H9 (cell line): Measurements from ENCODE around the gene RNPEPL1. TPM values are rescaled to one million over a fixed set of nuclear protein-coding genes. Genes with fewer than 3 reads are reported as not detected.

ENCODE experiments used
- DNase-seq: peaks from one replicate; pipeline ENCODE4 v3.0.0-alpha.2; 2017
- H2AFZ ChIP-seq: one replicate; pipeline ENCODE4 v1.6.1; 2013; ENCODE audit warnings: mild to moderate bottlenecking, low read length, control low read depth, moderate library complexity
- H2AK5ac ChIP-seq: 2 replicates; pipeline ENCODE4 v1.6.1; 2013; ENCODE audit warnings: low read length, control low read depth, mixed read lengths; ENCODE audit not compliant: insufficient read length
- H2BK120ac ChIP-seq: one replicate; pipeline ENCODE4 v1.6.1; 2013; ENCODE audit warnings: low read depth, mild to moderate bottlenecking, low read length, control low read depth, inconsistent platforms; ENCODE audit not compliant: poor library complexity, severe bottlenecking
- H2BK12ac ChIP-seq: 2 replicates; pipeline ENCODE4 v1.6.1; 2013; ENCODE audit warnings: low read length, control low read depth, mixed read lengths, low read depth; ENCODE audit not compliant: insufficient read length
- H2BK15ac ChIP-seq: 2 replicates; pipeline ENCODE4 v1.6.1; 2013; ENCODE audit warnings: low read depth, low read length, control low read depth
- H2BK20ac ChIP-seq: one replicate; pipeline ENCODE4 v1.6.1; 2013; ENCODE audit warnings: low read depth, mild to moderate bottlenecking, low read length, control low read depth, inconsistent platforms; ENCODE audit not compliant: poor library complexity, severe bottlenecking
- H2BK5ac ChIP-seq: 2 replicates; pipeline ENCODE4 v1.6.1; 2013; ENCODE audit warnings: low read length, control low read depth, mixed read lengths; ENCODE audit not compliant: insufficient read length
- H3K14ac ChIP-seq: 2 replicates; pipeline ENCODE4 v1.6.1; 2013; ENCODE audit warnings: low read length, control low read depth; ENCODE audit not compliant: insufficient read depth
- H3K18ac ChIP-seq: 2 replicates; pipeline ENCODE4 v1.6.1; 2013; ENCODE audit warnings: low read depth, mild to moderate bottlenecking, mixed read lengths, low read length, control low read depth; ENCODE audit not compliant: insufficient read length
- H3K23ac ChIP-seq: 2 replicates; pipeline ENCODE4 v1.6.1; 2013; ENCODE audit warnings: low read length, control low read depth, mixed read lengths, low read depth; ENCODE audit not compliant: insufficient read length
- H3K23me2 ChIP-seq: 2 replicates; pipeline ENCODE4 v1.6.1; 2013; ENCODE audit warnings: low read depth, mild to moderate bottlenecking, mixed read lengths, low read length, control low read depth; ENCODE audit not compliant: insufficient read length, poor library complexity, severe bottlenecking
- H3K27ac ChIP-seq: 2 replicates; pipeline ENCODE4 v1.5.1; 2013; ENCODE audit warnings: low read length, control low read depth, mixed read lengths, low read depth; ENCODE audit not compliant: insufficient read length
- H3K27me3 ChIP-seq: 2 replicates; pipeline ENCODE4 v1.6.1; 2013; ENCODE audit warnings: low read length, control low read depth, inconsistent platforms; ENCODE audit not compliant: insufficient read depth
- H3K4ac ChIP-seq: 2 replicates; pipeline ENCODE4 v1.6.1; 2013; ENCODE audit warnings: low read depth, mild to moderate bottlenecking, control low read depth, inconsistent platforms, low read length, moderate library complexity
- H3K4me1 ChIP-seq: 2 replicates; pipeline ENCODE4 v1.6.1; 2013; ENCODE audit warnings: low read length, control low read depth, inconsistent platforms; ENCODE audit not compliant: insufficient read depth
- H3K4me2 ChIP-seq: 2 replicates; pipeline ENCODE4 v1.6.1; 2013; ENCODE audit warnings: low read length, control low read depth, mixed read lengths; ENCODE audit not compliant: insufficient read length, insufficient read depth
- H3K56ac ChIP-seq: 2 replicates; pipeline ENCODE4 v1.6.1; 2013; ENCODE audit warnings: low read depth, mild to moderate bottlenecking, mixed read lengths, low read length, control low read depth; ENCODE audit not compliant: insufficient read length
- H3K79me1 ChIP-seq: 2 replicates; pipeline ENCODE4 v1.6.1; 2013; ENCODE audit warnings: low read depth, mild to moderate bottlenecking, moderate library complexity, low read length, control low read depth, inconsistent platforms; ENCODE audit not compliant: insufficient read depth, poor library complexity, severe bottlenecking
- H3K79me2 ChIP-seq: 2 replicates; pipeline ENCODE4 v1.6.1; 2013; ENCODE audit warnings: low read length, control low read depth, inconsistent platforms; ENCODE audit not compliant: insufficient read depth
- H3K9ac ChIP-seq: 2 replicates; pipeline ENCODE4 v1.6.1; 2013; ENCODE audit warnings: low read length, control low read depth, mixed read lengths; ENCODE audit not compliant: insufficient read length; ENCODE audit errors: extremely low read depth
- H3K9me3 ChIP-seq: one replicate; pipeline ENCODE4 v1.6.1; 2013; ENCODE audit warnings: low read depth, low read length, inconsistent platforms; ENCODE audit not compliant: control insufficient read depth
- H3T11ph ChIP-seq: one replicate; pipeline ENCODE4 v1.6.1; 2013; ENCODE audit warnings: mild to moderate bottlenecking, low read length, control low read depth, inconsistent platforms
- H4K20me1 ChIP-seq: one replicate; pipeline ENCODE4 v1.6.1; 2013; ENCODE audit not compliant: control insufficient read depth, insufficient read length, insufficient read depth
- H4K5ac ChIP-seq: 2 replicates; pipeline ENCODE4 v1.6.1; 2013; ENCODE audit warnings: low read depth, mild to moderate bottlenecking, mixed read lengths, low read length, control low read depth; ENCODE audit not compliant: insufficient read length
- H4K8ac ChIP-seq: replicated peaks from 2 replicates; pipeline ENCODE4 v1.6.1; 2013; ENCODE audit warnings: low read length, control low read depth, mixed read lengths, low read depth; ENCODE audit not compliant: insufficient read length
- H4K91ac ChIP-seq: 2 replicates; pipeline ENCODE4 v1.6.1; 2013; ENCODE audit warnings: low read depth, mild to moderate bottlenecking, moderate library complexity, mixed read lengths, low read length, control low read depth; ENCODE audit not compliant: insufficient read length
- H3K27ac Mint-ChIP-seq, 3 experiments: 2 replicates in 2 of 3; 3 replicates in 1 of 3; pipeline ENCODE4 v1.8.0; 2020 to 2021; ENCODE audit warnings: mixed read lengths in 3 of 3, mild to moderate bottlenecking in 1 of 3, moderate library complexity in 1 of 3
- H3K27me3 Mint-ChIP-seq: 2 replicates; pipeline ENCODE4 v1.8.0; 2021; ENCODE audit warnings: low read depth, mild to moderate bottlenecking, moderate library complexity, mixed read lengths
- H3K36me3 Mint-ChIP-seq, 3 experiments: 2 replicates in 2 of 3; 3 replicates in 1 of 3; pipeline ENCODE4 v1.8.0; 2020 to 2021; ENCODE audit warnings: low read depth in 3 of 3, mixed read lengths in 3 of 3; ENCODE audit not compliant: insufficient read depth in 1 of 3
- H3K4me1 Mint-ChIP-seq, 2 experiments: 2 replicates each; pipeline ENCODE4 v1.8.0; 2020; ENCODE audit warnings: mixed read lengths in 2 of 2
- H3K4me3 Mint-ChIP-seq, 2 experiments: 2 replicates in 1 of 2; 3 replicates in 1 of 2; pipeline ENCODE4 v1.8.0; 2020 to 2021; ENCODE audit warnings: mild to moderate bottlenecking in 2 of 2, mixed read lengths in 2 of 2, moderate library complexity in 1 of 2
- H3K9me3 Mint-ChIP-seq, 2 experiments: 2 replicates in 1 of 2; 3 replicates in 1 of 2; pipeline ENCODE4 v1.8.0; 2020; ENCODE audit warnings: mild to moderate bottlenecking in 2 of 2, mixed read lengths in 2 of 2, moderate library complexity in 1 of 2
- CTCF ChIP-seq: fragments of 200-600 bp; sonication (generic); conservative IDR thresholded peaks from 3 replicates; pipeline ENCODE4 v1.8.0; 2021; ENCODE audit warnings: antibody characterized with exemption, mild to moderate bottlenecking
- WGBS: extraction: QIAGEN DNeasy Blood & Tissue Kit; methylation state at CpG from one replicate; pipeline ENCODE4 v1.1.7; 2013; ENCODE audit warnings: missing lambda C conversion rate, low lambda C conversion rate, mixed read lengths; ENCODE audit not compliant: insufficient read length; ENCODE audit errors: extremely low coverage; 5-methylcytosine and 5-hydroxymethylcytosine counted together
- total RNA-seq: library from RNA; stranded (reverse); gene quantifications from 2 replicates; pipeline ENCODE4 v1.2.1, GENCODE V29; 2021

RNPEPL1 gene
- total RNA-seq, 1 experiment from 2014 or later = 22.5 TPM

- Mint-ChIP-seq H3K36me3 (peaks cover 2 to 9% (median 5%) of the 10 kb centered on the region in 3 experiments; a peak in 5 of 7 replicates), H3K27ac (peak overlapping the region in 2 of 3 experiments; percentile 25 to 53; a peak in 3 of 7 replicates), H3K4me1 (peaks cover 29 to 33% of the 10 kb centered on the region in 2 experiments), H3K27me3 (no peaks in the 10 kb centered on the region; the same call in 1 of the 2 replicates), H3K4me3 (peak overlapping the region; percentile 95 to 97), H3K9me3 (peaks cover 0 to 2% of the 10 kb centered on the region in 2 experiments; a peak in 1 of 5 replicates)
- peaks cover 12% of the 10 kb centered on the region for H3K4me1 ChIP-seq
- H4K20me1 ChIP-seq = no peaks in the 10 kb centered on the region
- no peak overlapping the region for H3T11ph ChIP-seq
- no peak overlapping the region for H3K23ac ChIP-seq
- H2BK20ac ChIP-seq = no peak overlapping the region
- H2BK120ac ChIP-seq = no peak overlapping the region
- H3K14ac ChIP-seq = no peak overlapping the region
- no peak overlapping the region for H3K18ac ChIP-seq
- no peak overlapping the region for H4K5ac ChIP-seq
- peak overlapping the region; percentile 77 for H3K4me2 ChIP-seq
- H3K4ac ChIP-seq = no peak overlapping the region
- H2BK5ac ChIP-seq = no peak overlapping the region
- DNase-seq = no peak
- H4K8ac ChIP-seq = no peak overlapping the region
- H2BK15ac ChIP-seq = no peak overlapping the region
- H2AK5ac ChIP-seq = no peak overlapping the region
- no CpG with 5 or more reads among the region's 6 CpGs for WGBS
- H3K79me1 ChIP-seq = peaks cover 5% of the 10 kb centered on the region
- H3K9me3 ChIP-seq = no peaks in the 10 kb centered on the region
- no peak overlapping the region for H2BK12ac ChIP-seq
- peaks cover 13% of the 10 kb centered on the region for H3K79me2 ChIP-seq
- H3K23me2 ChIP-seq = peaks cover 14% of the 10 kb centered on the region
- H2AFZ ChIP-seq = no peak overlapping the region
- H3K9ac ChIP-seq = no peak overlapping the region
- H3K56ac ChIP-seq = no peak overlapping the region
- no peak overlapping the region for H4K91ac ChIP-seq
- TF ChIP-seq CTCF = no peak
- no peak overlapping the region for H3K27ac ChIP-seq
- H3K27me3 ChIP-seq = no peaks in the 10 kb centered on the region
Measured at GRCh38 chr2:240585101-240585500, 16.8 kb downstream of the RNPEPL1 start.
